DOHH2 (cell line): ENCODE data around the gene PROB1.

Source experiments
- H3F3A ChIP-seq: fragments of 200-600 bp; sonication (generic), shearing (Covaris generic); 2 replicates; pipeline ENCODE4 v1.6.0; 2016; ENCODE audit warnings: antibody characterized with exemption, mild to moderate bottlenecking; ENCODE audit not compliant: control insufficient read depth, insufficient read depth
- H3K27ac ChIP-seq: fragments of 200-600 bp; sonication (generic); 2 replicates; pipeline ENCODE4 v1.5.1; 2014; ENCODE audit warnings: low read depth, mild to moderate bottlenecking, low read length, moderate library complexity
- H3K27me3 ChIP-seq: fragments of 200-600 bp; sonication (generic); 2 replicates; pipeline ENCODE4 v1.6.1; 2014; ENCODE audit warnings: mild to moderate bottlenecking, low read length, mixed read lengths; ENCODE audit not compliant: control insufficient read depth
- H3K36me3 ChIP-seq: fragments of 200-600 bp; sonication (generic); 2 replicates; pipeline ENCODE4 v1.6.1; 2014; ENCODE audit warnings: mild to moderate bottlenecking, low read length, moderate library complexity, mixed read lengths; ENCODE audit not compliant: control insufficient read depth
- H3K4me1 ChIP-seq: fragments of 200-600 bp; sonication (generic); 2 replicates; pipeline ENCODE4 v1.6.1; 2014; ENCODE audit warnings: mild to moderate bottlenecking, low read length, mixed read lengths; ENCODE audit not compliant: control insufficient read depth
- H3K4me2 ChIP-seq: fragments of 200-600 bp; sonication (generic); 2 replicates; pipeline ENCODE4 v1.6.0; 2014; ENCODE audit warnings: mild to moderate bottlenecking, low read length, moderate library complexity
- H3K4me3 ChIP-seq: fragments of 200-600 bp; sonication (generic); 2 replicates; pipeline ENCODE4 v1.5.1; 2014; ENCODE audit warnings: mild to moderate bottlenecking, low read length, mixed read lengths
- H3K79me2 ChIP-seq: fragments of 200-600 bp; sonication (generic); 2 replicates; pipeline ENCODE4 v1.6.1; 2014; ENCODE audit warnings: mild to moderate bottlenecking, low read length, mixed read lengths; ENCODE audit not compliant: control insufficient read depth
- H3K9me2 ChIP-seq: fragments of 200-600 bp; sonication (generic); replicated peaks from 2 replicates; pipeline ENCODE4 v1.6.1; 2014; ENCODE audit warnings: mild to moderate bottlenecking, low read length, mixed read lengths; ENCODE audit not compliant: control insufficient read depth
- H3K9me3 ChIP-seq: fragments of 200-600 bp; sonication (generic); 2 replicates; pipeline ENCODE4 v1.6.1; 2014; ENCODE audit warnings: antibody characterized with exemption, low read length, mixed read lengths; ENCODE audit not compliant: control insufficient read depth, insufficient read depth
- H4K20me1 ChIP-seq: fragments of 200-600 bp; sonication (generic); 2 replicates; pipeline ENCODE4 v1.6.0; 2014; ENCODE audit warnings: low read depth, mild to moderate bottlenecking, antibody characterized with exemption, low read length, moderate library complexity; ENCODE audit not compliant: control insufficient read depth, insufficient read depth
- EZH2phosphoT487 ChIP-seq: fragments of 200-600 bp; sonication (generic); IDR thresholded peaks from 2 replicates; pipeline ENCODE4 v1.6.1; 2017; ENCODE audit warnings: borderline replicate concordance, mild to moderate bottlenecking, antibody characterized with exemption, low read length, moderate library complexity, mixed read lengths
- TF ChIP-seq, protein P1 (sequence below): fragments of 200-600 bp; sonication (generic); IDR thresholded peaks from one replicate; pipeline ENCODE4 v1.5.1; 2014; ENCODE audit warnings: antibody characterized with exemption, mild to moderate bottlenecking, low read depth, low read length; ENCODE audit not compliant: poor library complexity, severe bottlenecking

The PROB1 gene

DNA sequence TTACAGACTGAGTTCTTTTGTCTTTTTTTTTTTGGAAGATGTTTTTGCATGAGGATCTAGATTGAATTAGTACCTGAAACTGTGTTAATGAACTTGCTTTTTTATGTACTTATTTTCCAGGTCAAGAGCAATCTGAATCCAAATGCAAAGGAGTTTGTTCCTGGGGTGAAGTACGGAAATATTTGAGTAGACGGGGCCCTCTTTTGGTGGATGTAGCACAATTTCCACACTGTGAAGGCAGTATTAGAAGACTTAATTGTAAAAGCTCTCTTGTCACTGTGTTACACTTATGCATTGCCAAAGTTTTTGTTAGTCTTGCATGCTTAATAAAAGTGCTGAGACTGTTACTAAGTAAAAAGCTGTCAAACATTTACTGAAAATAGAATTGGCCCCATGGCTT lies 26.3 kb downstream of the PROB1 start:
- Histone ChIP-seq H3K4me2 (no peak overlapping the region), H3F3A (peaks cover 23% of the 10 kb centered on the region; the same call in 1 of the 2 replicates), H4K20me1 (peaks cover 4% of the 10 kb centered on the region; the same call in 1 of the 2 replicates), H3K9me3 (no peaks in the 10 kb centered on the region), H3K9me2 (no peaks in the 10 kb centered on the region), H3K79me2 (peaks cover 6% of the 10 kb centered on the region), H3K27ac (no peak overlapping the region), H3K4me1 (no peaks in the 10 kb centered on the region), H3K4me3 (no peak overlapping the region), H3K27me3 (no peaks in the 10 kb centered on the region), H3K36me3 (peaks cover 67% of the 10 kb centered on the region)
- no peak for TF ChIP-seq EZH2phosphoT487
- TF ChIP-seq, protein P1, sequence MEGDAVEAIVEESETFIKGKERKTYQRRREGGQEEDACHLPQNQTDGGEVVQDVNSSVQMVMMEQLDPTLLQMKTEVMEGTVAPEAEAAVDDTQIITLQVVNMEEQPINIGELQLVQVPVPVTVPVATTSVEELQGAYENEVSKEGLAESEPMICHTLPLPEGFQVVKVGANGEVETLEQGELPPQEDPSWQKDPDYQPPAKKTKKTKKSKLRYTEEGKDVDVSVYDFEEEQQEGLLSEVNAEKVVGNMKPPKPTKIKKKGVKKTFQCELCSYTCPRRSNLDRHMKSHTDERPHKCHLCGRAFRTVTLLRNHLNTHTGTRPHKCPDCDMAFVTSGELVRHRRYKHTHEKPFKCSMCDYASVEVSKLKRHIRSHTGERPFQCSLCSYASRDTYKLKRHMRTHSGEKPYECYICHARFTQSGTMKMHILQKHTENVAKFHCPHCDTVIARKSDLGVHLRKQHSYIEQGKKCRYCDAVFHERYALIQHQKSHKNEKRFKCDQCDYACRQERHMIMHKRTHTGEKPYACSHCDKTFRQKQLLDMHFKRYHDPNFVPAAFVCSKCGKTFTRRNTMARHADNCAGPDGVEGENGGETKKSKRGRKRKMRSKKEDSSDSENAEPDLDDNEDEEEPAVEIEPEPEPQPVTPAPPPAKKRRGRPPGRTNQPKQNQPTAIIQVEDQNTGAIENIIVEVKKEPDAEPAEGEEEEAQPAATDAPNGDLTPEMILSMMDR, result peak; percentile 28

DNA sequence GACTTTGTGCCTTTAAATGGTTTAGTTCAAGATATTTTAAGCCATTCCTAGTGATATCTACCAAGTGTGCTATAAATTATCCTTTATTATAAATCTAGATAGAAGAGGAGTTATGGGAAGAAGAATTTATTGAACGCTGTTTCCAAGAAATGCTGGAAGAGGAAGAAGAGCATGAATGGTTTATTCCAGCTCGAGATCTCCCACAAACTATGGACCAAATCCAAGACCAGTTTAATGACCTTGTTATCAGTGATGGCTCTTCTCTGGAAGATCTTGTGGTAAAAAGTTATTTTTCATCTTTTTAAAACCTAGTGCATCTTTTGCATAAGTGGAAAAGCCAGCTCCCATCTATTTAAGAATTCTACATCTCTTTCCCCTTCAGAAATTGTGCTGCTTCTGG lies 30.4 kb downstream of the PROB1 start:
- no peak overlapping the region for H3K27ac ChIP-seq
- no peaks in the 10 kb centered on the region for H3K9me3 ChIP-seq
- H3K4me2 ChIP-seq, result no peak overlapping the region
- no peak overlapping the region for H3K4me3 ChIP-seq
- H3K9me2 ChIP-seq, result no peaks in the 10 kb centered on the region
- no peaks in the 10 kb centered on the region for H3K27me3 ChIP-seq
- TF ChIP-seq, protein P1, result no peak
- TF ChIP-seq EZH2phosphoT487, result no peak
- H3F3A ChIP-seq, result peaks cover 15% of the 10 kb centered on the region; the same call in 1 of the 2 replicates
- H3K79me2 ChIP-seq, result peaks cover 44% of the 10 kb centered on the region
- peaks cover 6% of the 10 kb centered on the region; the same call in 1 of the 2 replicates for H4K20me1 ChIP-seq
- H3K36me3 ChIP-seq, result peaks cover 72% of the 10 kb centered on the region
- no peaks in the 10 kb centered on the region for H3K4me1 ChIP-seq

DNA sequence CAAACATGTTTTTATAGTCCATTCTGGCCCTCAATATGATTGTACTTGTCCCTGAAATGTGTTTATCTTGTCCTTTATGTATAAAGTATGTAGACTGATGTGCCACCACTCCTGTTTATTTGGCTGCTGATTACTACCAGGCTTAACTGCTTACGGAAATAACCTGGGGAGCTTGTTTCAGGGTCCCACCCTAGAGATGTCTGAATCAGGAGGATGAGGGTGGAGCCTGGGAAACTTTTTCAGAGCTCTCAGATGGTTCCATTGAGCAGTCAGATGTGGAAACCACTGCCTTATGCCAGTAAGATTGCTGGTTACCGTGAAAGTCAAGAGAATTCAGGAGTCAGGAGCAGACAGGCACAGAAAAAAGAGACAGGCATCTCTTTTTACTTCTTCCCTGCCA lies 31.0 kb downstream of the PROB1 start:
- Histone ChIP-seq H4K20me1 (peaks cover 6% of the 10 kb centered on the region; the same call in 1 of the 2 replicates), H3K79me2 (peaks cover 50% of the 10 kb centered on the region), H3K4me1 (no peaks in the 10 kb centered on the region), H3K27ac (no peak overlapping the region), H3K36me3 (peaks cover 71% of the 10 kb centered on the region), H3K9me2 (no peaks in the 10 kb centered on the region), H3F3A (peaks cover 10% of the 10 kb centered on the region; the same call in 1 of the 2 replicates), H3K4me2 (no peak overlapping the region), H3K4me3 (no peak overlapping the region), H3K27me3 (no peaks in the 10 kb centered on the region), H3K9me3 (no peaks in the 10 kb centered on the region)
- TF ChIP-seq, protein P1, result no peak
- TF ChIP-seq EZH2phosphoT487, result no peak
